Spleen (tissue), 11 donors: Measurements from ENCODE around the gene PCK2. TPM values are rescaled to one million over a fixed set of nuclear protein-coding genes. Genes with fewer than 3 reads are reported as not detected.

ENCODE experiments used
- DNase-seq: peaks from one replicate; pipeline ENCODE4 v3.0.0-alpha.2; 2020
- H3K27ac ChIP-seq, 8 donors: fragments of 200-600 bp; sonication (generic) in 7 of 8; 1 replicate in 4 of 8; 2 replicates in 4 of 8; pipeline versions ENCODE4 v1.5.0 to v1.8.0; 2016 to 2021; ENCODE audit warnings: inconsistent platforms in 4 of 8, mild to moderate bottlenecking in 4 of 8, moderate library complexity in 1 of 8
- H3K27me3 ChIP-seq, 7 donors: fragments of 200-600 bp; sonication (generic) in 6 of 7; replicated peaks in 1 of 7; 1 replicate in 4 of 7; 2 replicates in 3 of 7; pipeline versions ENCODE4 v1.5.0 to v1.8.0; 2016 to 2021; ENCODE audit warnings: inconsistent platforms in 3 of 7, mild to moderate bottlenecking in 1 of 7
- H3K36me3 ChIP-seq, 6 donors: fragments of 200-600 bp; sonication (generic) in 5 of 6; 1 replicate in 4 of 6; 2 replicates in 2 of 6; pipeline versions ENCODE4 v1.5.0 to v1.8.0; 2016 to 2021; ENCODE audit warnings: inconsistent platforms in 2 of 6
- H3K4me1 ChIP-seq, 6 donors: fragments of 200-600 bp; sonication (generic) in 5 of 6; 1 replicate in 3 of 6; 2 replicates in 3 of 6; pipeline versions ENCODE4 v1.5.0 to v1.8.0; 2016 to 2021; ENCODE audit warnings: inconsistent platforms in 3 of 6
- H3K4me3 ChIP-seq, 8 donors: fragments of 200-600 bp; sonication (generic) in 7 of 8; 1 replicate in 4 of 8; 2 replicates in 4 of 8; pipeline versions ENCODE4 v1.5.0 to v1.8.0; 2016 to 2021; ENCODE audit warnings: inconsistent platforms in 4 of 8, mild to moderate bottlenecking in 4 of 8, moderate library complexity in 2 of 8
- H3K9me3 ChIP-seq, 8 donors: fragments of 200-600 bp; sonication (generic) in 7 of 8; 1 replicate in 4 of 8; 2 replicates in 4 of 8; pipeline versions ENCODE4 v1.5.0 to v1.8.0; 2016 to 2021; ENCODE audit warnings: inconsistent platforms in 4 of 8
- CTCF ChIP-seq, 11 experiments: fragments of 200-600 bp in 7 of 11; fragments of 450-650 bp in 4 of 11; sonication (generic) in 4 of 11; IDR thresholded peaks in 8 of 11; conservative IDR thresholded peaks in 3 of 11; 1 replicate in 7 of 11; 2 replicates in 4 of 11; pipeline versions ENCODE4 v1.4.0 to v1.8.0; 2016 to 2021; ENCODE audit warnings: antibody characterized with exemption in 11 of 11, inconsistent platforms in 4 of 11, mild to moderate bottlenecking in 1 of 11
- POLR2A ChIP-seq, 3 donors: fragments of 450-650 bp; IDR thresholded peaks; one replicate each; pipeline ENCODE4 v1.5.1; 2017; ENCODE audit warnings: antibody characterized with exemption in 3 of 3, mild to moderate bottlenecking in 1 of 3
- POLR2AphosphoS5 ChIP-seq, 3 donors: sonication (generic); formaldehyde crosslinking; IDR thresholded peaks; one replicate each; pipeline ENCODE4 v1.5.1; 2017; ENCODE audit warnings: antibody characterized with exemption in 3 of 3
- WGBS, 5 donors: extraction: QIAGEN DNeasy Blood & Tissue Kit in 3 of 5; methylation state at CpG; one replicate each; pipeline versions ENCODE4 v1.1.5 to v1.1.7; 2013 to 2018; 5-methylcytosine and 5-hydroxymethylcytosine counted together
- intact Hi-C: fragments of 100-400 bp; cut with DNase I; formaldehyde crosslinking; loops from one replicate; pipeline ENCODE4 v1.15.0; 2023; ENCODE audit warnings: low total_unique reads
- polyA plus RNA-seq, 3 donors: library from polyadenylated mRNA; stranded (reverse); fragments of 200-250 nt; gene quantifications; one replicate each; pipeline ENCODE4 v1.2.1, GENCODE V29; 2013
- total RNA-seq, 7 donors: library from RNA; depleted of rRNA in 3 of 7; stranded (reverse); fragments of >200 nt in 3 of 7; fragmentation: NEBNext Ultra II Directional in 4 of 7; extraction: Animal tissue kit (Norgen Biotek cat#: 25700) in 4 of 7; gene quantifications; one replicate each; pipeline versions ENCODE4 v1.1.0 to v1.2.1, GENCODE V29; 2016 to 2021
- donor health status: healthy with polysubstance abuse.
- donor health status: DM: no; HTN: no; CAD: no; lungs with moderate emphysema.
- donor health status: DM: no; HTN: no; CAD: no.
- donor health status: Bipolar disorder and iron deficiency.
- donor health status: healthy.
- donor health status: DM: no; HTN: no; CAD: no.
- donor health status: DM: yes; HTN: yes; CAD: no.

Gene PCK2
- total and polyA plus RNA-seq, 10 donors, result 25.3 to 52.3 (median 33.8) TPM

- Histone ChIP-seq H3K9me3 (no peaks in the 10 kb centered on the region), H3K36me3 (peaks cover 3 to 36% (median 25%) of the 10 kb centered on the region in 6 donors), H3K4me3 (peak overlapping the region; percentile 72 to 98 (median 92)), H3K27ac (peak overlapping the region; percentile 92 to 99 (median 97)), H3K27me3 (no peaks in the 10 kb centered on the region), H3K4me1 (peaks cover 40 to 82% (median 63%) of the 10 kb centered on the region in 6 donors)
- TF ChIP-seq POLR2A (IDR thresholded peaks at IDR 0.05) (no peak), POLR2AphosphoS5 (IDR thresholded peaks at IDR 0.05) (no peak), CTCF (IDR thresholded peaks at IDR 0.05 in 8 of 11, conservative IDR thresholded peaks at IDR 0.05 in 3 of 11) (no peak)
- DNase-seq, result peak; percentile 76
- WGBS, 5 donors, result 28 to 44% (median 32%) methylated on average over 13 of the region's 13 CpGs
- intact Hi-C loops, result no loop called here
Measured at GRCh38 chr14:24136684-24137528, 42.8 kb downstream of the PCK2 start.

- DNase-seq, result peak; percentile 69
- H3K9me3 ChIP-seq, result no peaks in the 10 kb centered on the region
- peaks cover 41 to 82% (median 63%) of the 10 kb centered on the region in 6 donors for H3K4me1 ChIP-seq
- intact Hi-C loops, result no loop called here
- 86 to 94% (median 88%) methylated on average over 8 of the region's 8 CpGs for WGBS, 5 donors
- H3K27me3 ChIP-seq, result no peaks in the 10 kb centered on the region
- peak overlapping the region in 4 of 8 donors; percentile 11 to 97 (median 82) for H3K4me3 ChIP-seq
- peak overlapping the region in 5 of 8 donors; percentile 92 to 99 (median 97) for H3K27ac ChIP-seq
- TF ChIP-seq POLR2A (IDR thresholded peaks at IDR 0.05), result no peak
- no peak for TF ChIP-seq CTCF (IDR thresholded peaks at IDR 0.05 in 8 of 11, conservative IDR thresholded peaks at IDR 0.05 in 3 of 11)
- H3K36me3 ChIP-seq, result peaks cover 3 to 38% (median 25%) of the 10 kb centered on the region in 6 donors
Measured at GRCh38 chr14:24137529-24138395, 43.7 kb downstream of the PCK2 start.

GRCh38 chr14:24138396-24139271 is 44.5 kb downstream of the PCK2 start:
- H3K36me3 ChIP-seq, result peaks cover 3 to 47% (median 30%) of the 10 kb centered on the region in 6 donors
- intact Hi-C loops, result no loop called here
- peak in 2 of 3 donors; percentile 30 to 53 for TF ChIP-seq POLR2AphosphoS5 (IDR thresholded peaks at IDR 0.05)
- TF ChIP-seq POLR2A (IDR thresholded peaks at IDR 0.05), result no peak
- no peak for TF ChIP-seq CTCF (IDR thresholded peaks at IDR 0.05 in 8 of 11, conservative IDR thresholded peaks at IDR 0.05 in 3 of 11)
- H3K4me1 ChIP-seq, result peaks cover 41 to 84% (median 64%) of the 10 kb centered on the region in 6 donors
- H3K9me3 ChIP-seq, result no peaks in the 10 kb centered on the region
- WGBS, 5 donors, result 78 to 87% (median 84%) methylated on average over 13 of the region's 13 CpGs
- peak overlapping the region in 1 of 8 donors; percentile 97 for H3K4me3 ChIP-seq
- peak overlapping the region in 5 of 8 donors; percentile 9 to 98 (median 96) for H3K27ac ChIP-seq
- peak; percentile 76 for DNase-seq
- no peaks in the 10 kb centered on the region for H3K27me3 ChIP-seq
